COLO668 (cell line): ENCODE measurements around the gene MLH1.
"Not testable (repeated sequence)": the region's sequence is repeated elsewhere in the genome, so short reads cannot be mapped to it uniquely, and the experiment has no call there.

Source experiments
- DNase-seq: peaks from one replicate; lab custom pipeline; 2025; ENCODE audit not compliant: unreplicated experiment; lab: John Stamatoyannopoulos, UW

MLH1 gene

DNA sequence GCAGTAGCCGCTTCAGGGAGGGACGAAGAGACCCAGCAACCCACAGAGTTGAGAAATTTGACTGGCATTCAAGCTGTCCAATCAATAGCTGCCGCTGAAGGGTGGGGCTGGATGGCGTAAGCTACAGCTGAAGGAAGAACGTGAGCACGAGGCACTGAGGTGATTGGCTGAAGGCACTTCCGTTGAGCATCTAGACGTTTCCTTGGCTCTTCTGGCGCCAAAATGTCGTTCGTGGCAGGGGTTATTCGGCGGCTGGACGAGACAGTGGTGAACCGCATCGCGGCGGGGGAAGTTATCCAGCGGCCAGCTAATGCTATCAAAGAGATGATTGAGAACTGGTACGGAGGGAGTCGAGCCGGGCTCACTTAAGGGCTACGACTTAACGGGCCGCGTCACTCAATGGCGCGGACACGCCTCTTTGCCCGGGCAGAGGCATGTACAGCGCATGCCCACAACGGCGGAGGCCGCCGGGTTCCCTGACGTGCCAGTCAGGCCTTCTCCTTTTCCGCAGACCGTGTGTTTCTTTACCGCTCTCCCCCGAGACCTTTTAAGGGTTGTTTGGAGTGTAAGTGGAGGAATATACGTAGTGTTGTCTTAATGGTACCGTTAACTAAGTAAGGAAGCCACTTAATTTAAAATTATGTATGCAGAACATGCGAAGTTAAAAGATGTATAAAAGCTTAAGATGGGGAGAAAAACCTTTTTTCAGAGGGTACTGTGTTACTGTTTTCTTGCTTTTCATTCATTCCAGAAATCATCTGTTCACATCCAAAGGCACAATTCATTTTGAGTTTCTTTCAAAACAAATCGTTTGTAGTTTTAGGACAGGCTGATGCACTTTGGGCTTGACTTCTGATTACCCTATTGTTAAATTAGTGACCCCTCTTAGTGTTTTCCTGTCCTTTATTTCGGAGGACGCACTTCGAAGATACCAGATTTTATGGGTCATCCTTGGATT, at the start of gene MLH1:
Gene MLH1 (plus strand): TSS at position 193 of the 958 bp plus-strand sequence. CDS start 30 bp downstream, at position 223.
- no peak for DNase-seq

- no peak for DNase-seq
Observed at GRCh38 chr3:36943601-36944000, 49.7 kb upstream of the MLH1 start.

DNA sequence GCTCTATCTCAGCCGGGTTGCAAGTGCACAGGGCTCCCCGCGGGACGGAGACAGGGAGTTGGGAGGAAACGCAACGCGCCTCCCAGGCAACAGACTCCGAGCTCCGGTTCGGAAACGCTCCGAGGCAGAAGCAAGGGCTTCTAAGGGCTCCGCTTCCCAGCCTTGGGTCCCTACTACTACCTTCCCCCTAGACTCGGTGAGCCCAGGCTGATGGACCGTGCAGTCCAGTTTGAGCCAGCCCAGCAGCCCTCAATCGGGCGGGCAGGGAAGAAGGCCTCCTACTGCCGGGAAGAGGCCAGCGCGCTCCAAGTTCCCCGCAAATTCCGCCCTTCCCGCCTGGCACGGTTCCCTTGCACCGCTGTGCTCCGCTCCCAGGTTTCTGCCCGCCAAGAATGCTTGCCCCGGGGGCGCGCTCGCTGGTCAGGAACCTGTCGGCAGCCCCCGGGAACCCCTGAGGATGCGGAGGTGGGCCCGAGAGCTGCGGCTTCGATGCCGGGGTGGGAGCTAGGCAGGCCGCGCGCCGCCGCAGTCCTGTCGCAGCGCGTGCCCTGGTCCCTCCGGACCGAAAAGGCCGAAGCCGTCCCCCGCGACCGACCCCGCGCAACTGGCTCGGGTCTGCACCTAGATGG, 49.2 kb upstream of the MLH1 start:
- peak; percentile 67 for DNase-seq

GRCh38 chr3:36944641-36945270, 48.6 kb upstream of the MLH1 start, which contains the start of gene TRANK1:
TRANK1 (minus strand) TSS chr3:36945054; CDS start chr3:36944809, 245 bp downstream.
- peak; percentile 59 for DNase-seq

DNA sequence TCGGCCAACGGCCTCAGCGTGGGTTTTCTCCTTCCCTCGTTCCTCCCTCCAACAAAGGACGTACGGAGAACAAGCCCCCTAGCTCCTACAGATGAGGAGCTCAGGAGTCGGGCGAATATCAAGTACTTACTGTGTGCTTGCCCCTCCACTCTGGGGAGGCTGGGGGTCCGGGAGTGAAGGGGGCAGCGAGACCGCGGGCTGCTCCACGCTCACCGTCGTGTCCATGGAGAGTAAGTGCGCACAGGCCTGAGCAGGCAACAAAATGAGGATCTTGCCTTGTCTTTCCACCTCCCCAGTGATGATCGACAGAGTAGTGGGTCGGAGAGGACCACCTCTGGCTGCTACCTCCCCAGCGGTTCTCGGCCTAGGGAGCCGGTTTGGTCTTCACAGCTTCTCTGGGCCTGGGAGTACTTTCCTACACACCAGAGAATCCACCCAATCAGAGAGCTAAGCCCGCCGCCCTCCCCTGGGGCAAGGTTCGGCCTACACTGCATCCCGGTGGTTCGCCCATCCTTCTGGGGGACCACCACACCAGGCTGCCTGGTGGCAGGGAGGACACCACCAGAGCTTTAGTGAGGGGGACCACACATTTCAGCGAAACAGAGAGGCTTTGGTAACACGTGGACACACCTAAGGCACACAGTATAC, 47.9 kb upstream of the MLH1 start:
- DNase-seq = no peak

DNA sequence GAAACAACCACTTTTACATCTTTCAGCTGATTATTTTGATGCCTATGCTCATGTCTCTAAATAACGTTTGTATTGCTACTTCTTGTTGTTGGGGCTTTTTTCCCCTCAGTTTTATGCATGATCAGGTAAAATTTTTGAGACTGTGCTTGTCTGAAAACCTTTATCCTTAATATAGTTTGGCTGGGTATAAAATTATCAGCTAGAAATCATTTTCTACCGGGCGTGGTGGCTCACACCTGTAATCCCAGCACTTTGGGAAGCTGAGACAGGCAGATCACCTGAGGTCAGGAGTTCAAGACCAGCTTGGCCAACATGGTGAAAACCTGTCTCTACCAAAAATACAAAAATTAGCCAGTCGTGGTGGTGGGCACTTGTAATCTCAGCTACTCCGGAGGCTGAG, 45.5 kb upstream of the MLH1 start:
- DNase-seq = not testable (repeated sequence)

- DNase-seq = no peak
Observed at GRCh38 chr3:36954452-36955134, 38.7 kb upstream of the MLH1 start.

GRCh38 chr3:36956155-36956554, 37.2 kb upstream of the MLH1 start:
- no peak for DNase-seq

DNA sequence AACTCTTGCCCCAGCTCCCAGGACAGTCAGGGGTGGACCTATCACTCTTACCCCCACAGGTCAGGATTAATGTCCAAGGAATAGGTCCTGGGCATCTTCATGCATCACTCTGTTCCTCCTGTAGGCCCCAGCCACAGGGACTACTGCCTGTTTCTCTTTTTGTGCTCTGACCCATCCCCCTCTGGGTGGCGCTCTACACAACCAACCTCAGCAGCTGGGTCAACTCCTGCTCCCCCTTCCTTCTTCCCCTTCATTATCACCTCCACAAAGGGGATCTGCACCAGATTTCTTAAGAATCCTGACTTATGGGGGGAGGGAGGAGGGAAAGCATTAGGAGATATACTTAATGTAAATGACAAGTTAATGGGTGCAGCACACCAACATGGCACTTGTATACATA, 36.3 kb upstream of the MLH1 start:
- DNase-seq = no peak

- no peak for DNase-seq
Observed at GRCh38 chr3:36957862-36958686, 35.2 kb upstream of the MLH1 start.

- no peak for DNase-seq
Observed at GRCh38 chr3:36959821-36960220, 33.5 kb upstream of the MLH1 start.

DNA sequence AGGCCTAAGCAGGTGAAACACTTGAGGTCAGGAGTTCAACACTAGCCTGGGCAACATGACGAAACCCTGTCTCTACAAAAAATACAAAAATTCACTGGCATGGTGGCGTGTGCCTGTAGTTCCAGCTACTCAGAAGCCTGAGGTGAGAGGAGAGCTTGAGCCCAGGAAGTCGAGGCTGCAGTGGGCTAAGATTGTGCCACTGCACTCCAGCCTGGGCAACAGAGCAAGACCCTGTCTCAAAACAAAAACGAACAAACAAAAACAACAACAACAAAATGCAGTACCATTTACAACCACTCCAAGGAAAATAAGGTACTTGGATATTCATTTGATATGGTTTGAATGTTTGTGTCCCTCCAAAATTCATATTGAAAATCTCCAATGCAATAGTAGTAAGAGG, 32.8 kb upstream of the MLH1 start:
- no peak for DNase-seq

DNA sequence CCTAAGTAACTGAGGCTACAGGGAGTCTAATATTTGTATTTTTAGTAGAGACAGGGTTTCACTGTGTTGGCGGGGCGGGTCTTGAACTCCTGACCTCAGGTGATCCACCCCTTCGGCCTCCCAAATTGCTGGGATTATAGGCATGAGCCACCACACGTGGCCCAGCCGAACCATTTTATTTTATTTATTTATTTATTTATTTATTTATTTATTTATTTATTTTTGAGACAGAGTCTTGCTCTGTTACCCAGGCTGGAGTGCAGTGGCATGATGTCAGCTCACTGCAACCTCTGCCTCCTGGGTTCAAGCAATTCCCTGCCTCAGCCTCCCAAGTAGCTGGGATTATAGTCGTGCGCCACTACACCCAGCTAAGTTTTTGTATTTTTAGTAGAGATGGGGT, 30.3 kb upstream of the MLH1 start:
- DNase-seq = not testable (repeated sequence)

DNA sequence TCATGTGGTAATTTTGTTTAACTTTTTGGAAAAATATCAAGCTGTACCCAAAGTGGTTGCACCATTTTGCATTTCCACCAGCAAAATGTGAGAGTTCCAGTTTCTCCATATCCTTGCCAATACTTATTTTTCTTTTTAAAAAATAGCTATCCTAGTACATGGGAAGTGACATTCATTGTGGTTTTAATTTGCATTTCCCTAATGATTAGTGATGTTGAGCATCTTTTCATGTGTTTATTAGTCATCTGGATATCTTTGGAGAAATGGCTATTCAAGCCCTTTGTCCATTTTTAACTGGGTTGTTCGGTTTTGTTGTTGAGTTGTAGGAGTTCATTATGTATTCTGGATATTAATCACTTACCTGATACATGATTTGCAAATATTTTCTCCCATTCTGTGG, 29.0 kb upstream of the MLH1 start:
- DNase-seq = no peak

DNA sequence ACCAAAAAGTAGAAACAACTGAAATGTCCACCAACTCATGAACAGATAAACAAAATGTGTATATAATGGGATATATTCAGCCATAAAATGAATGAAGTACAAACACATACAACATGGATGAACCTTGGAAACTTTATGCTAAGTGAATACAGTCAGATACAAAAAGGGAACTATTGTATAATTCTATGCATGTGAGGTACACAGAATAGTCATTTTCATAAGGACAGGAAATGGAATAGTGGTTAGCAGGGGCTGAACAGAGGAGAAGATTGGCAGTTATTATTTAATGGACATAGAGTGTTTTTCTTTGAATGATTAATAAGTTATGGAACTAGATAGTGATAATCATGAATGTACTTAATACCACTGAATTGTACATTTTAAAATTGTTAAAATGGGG, 28.5 kb upstream of the MLH1 start:
- DNase-seq = no peak

GRCh38 chr3:36965440-36965839, 27.9 kb upstream of the MLH1 start:
- DNase-seq = peak; percentile 1

DNA sequence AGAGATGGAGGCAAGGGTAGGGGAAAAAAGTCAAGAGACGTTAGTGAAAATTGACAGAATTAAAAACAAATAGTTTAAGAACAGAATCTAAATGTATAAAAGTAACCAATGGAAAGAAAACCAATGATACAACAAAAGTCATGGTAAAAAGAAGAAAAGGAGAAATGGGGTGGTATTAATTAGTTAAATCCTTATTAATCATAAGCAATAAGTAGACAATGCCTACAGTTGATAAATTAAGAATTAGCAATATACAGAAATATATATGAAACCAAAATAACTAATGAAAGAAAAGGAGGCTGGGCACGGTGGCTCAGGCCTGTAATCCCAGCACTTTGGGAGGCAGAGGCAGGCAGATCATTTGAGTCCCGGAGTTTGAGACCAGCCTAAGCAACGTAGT, 24.2 kb upstream of the MLH1 start:
- DNase-seq = no peak

- peak; percentile 47 for DNase-seq
Observed at GRCh38 chr3:36969540-36970432, 23.5 kb upstream of the MLH1 start.

DNA sequence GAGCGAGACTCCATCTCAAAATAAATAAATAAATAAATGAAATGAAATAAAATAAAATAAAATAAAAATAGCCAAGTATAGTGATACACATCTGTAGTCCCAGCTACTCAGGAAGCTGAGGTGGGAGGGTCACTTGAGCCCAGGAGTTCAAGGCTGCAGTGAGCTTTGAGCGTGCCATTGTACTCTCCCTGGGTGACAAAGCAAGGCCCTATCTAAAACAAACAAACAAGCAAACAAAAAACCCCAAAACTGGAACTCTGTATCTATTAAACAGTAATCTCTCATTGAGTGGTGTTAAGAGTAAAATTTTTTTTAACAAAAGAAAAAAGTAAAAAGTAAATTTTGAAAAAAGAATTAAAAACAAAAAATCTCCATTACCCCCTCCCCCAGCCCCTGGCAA, 21.2 kb upstream of the MLH1 start:
- DNase-seq = no peak
